ENCODE results near the gene RSPH6A.

RSPH6A gene

DNA sequence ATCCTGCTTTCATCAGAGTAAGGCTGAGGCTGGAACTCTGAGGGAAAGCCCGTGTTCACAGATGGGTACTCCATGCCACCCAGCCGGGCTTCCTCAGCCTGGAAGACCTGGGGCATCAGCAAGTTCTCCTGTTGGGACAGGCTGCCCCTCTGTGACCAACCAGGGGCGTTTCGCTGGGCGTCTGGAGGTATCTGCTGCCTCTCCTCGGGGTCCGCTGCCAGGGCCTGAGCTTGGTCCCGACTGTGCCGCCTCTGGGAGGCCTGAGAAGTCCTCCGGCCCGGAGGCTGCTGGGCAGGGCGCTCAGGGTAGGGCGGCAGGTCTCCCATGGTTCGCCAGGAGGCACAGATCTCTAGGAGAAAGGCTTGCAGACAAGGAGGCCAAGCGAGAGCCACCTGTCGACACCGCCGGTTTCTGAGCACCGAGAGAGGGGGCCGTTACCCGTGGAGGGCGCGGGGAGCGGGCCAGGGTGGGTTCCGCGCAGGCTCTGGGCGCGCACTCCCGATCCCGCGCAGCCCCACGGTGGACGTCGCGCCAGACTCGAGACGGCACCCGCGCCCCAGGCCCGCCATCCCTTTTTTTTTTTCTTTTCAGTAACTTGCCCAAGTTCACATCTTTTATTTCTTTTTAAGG, at the start of gene RSPH6A:
Gene RSPH6A (minus strand): TSS at position 458 of the 630 bp plus-strand sequence. CDS start 132 bp downstream, at position 326.
- H3K36me3 Mint-ChIP-seq: peaks cover 38 to 43% of the 10 kb centered on the region in 2 donors
- H3K4me3 Mint-ChIP-seq: peak within 1 kb of the TSS; percentile 52 to 64
- no peaks in the 10 kb centered on the region for H3K9me3 Mint-ChIP-seq
- DNase-seq: no peak
- H3K4me1 Mint-ChIP-seq: peaks cover 13 to 34% of the 10 kb centered on the region in 2 donors
- peaks cover 12 to 35% of the 10 kb centered on the region in 2 donors for H3K27me3 Mint-ChIP-seq
- ATAC-seq (replicated peaks): no peak
- peak within 1 kb of the TSS; percentile 66 for H3K27ac Mint-ChIP-seq

DNA sequence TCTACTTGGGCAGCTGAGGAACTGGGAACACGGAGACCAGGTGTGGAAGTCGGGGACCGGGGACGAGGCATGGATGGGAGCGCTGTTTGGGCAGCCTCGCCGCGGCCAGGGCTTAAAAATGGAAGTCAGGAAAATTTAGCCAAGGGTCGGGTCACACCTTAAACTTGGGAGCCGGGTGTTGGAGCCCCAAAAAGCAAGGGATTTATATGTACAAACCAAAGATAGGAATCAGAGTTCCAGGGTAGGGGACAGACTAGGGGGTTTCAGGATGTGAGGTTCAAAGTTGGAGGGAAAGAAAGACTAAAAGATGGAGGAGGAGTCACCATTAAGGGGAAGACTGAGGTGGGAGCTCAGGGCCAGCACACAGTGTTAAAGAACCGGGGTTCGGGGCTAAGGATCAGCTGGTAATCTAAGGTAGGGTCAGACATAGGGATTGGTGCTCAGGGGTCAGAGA, 49.5 kb upstream of the RSPH6A start:
- peaks cover 26 to 34% of the 10 kb centered on the region in 2 donors for H3K27me3 Mint-ChIP-seq
- peak overlapping the region in 1 of 2 donors; percentile 66 for H3K4me3 Mint-ChIP-seq
- peaks cover 2 to 8% of the 10 kb centered on the region in 2 donors for H3K36me3 Mint-ChIP-seq
- peaks cover 13 to 26% of the 10 kb centered on the region in 2 donors for H3K4me1 Mint-ChIP-seq
- H3K9me3 Mint-ChIP-seq: no peaks in the 10 kb centered on the region
- peak overlapping the region; percentile 74 for H3K27ac Mint-ChIP-seq
- ATAC-seq (replicated peaks) (no peak), DNase-seq (no peak)

DNA sequence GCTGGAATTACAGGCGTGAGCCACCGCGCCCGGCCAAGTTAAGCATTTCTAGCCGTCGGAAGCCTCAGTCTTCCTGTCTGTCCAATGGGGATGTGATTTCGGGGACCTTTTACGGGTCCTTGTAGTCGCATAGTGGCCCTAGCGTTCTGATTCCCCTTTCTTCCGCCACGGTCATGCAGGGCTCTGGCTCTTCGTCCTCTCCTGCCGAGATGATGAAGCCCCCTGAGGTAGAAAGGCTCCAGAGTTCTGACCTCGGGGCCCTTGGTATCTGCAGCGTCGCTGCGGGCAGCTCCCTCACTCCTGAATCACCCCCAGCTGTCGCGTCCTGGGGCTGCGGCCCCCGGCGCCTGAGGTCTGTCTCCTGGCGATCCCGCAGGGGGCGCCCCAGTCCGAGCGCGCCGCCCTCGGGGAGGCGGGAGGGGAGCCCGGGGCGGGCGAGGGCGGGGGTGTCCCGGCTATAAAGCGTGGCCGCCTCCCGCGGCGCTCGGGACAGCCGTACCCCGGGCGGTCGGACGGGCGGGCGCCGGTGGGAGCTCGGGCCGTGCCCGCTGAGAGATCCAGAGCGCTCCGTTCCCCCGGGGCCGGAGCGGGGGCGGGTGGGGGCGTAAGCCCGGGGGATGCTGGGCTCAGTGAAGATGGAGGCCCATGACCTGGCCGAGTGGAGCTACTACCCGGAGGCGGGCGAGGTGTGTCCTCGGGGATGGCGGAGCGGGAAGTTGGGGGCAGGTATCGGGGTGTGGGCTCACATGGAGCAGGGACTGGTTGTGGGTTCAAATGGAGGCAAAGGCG, 48.9 kb upstream of the RSPH6A start, which contains the start of gene FOXA3:
Gene FOXA3 (plus strand): TSS at position 487 of the 789 bp plus-strand sequence. CDS start 131 bp downstream, at position 618.
- Mint-ChIP-seq H3K4me3 (peak within 1 kb of the TSS; percentile 90 to 91), H3K36me3 (peaks cover 6 to 14% of the 10 kb centered on the region in 2 donors), H3K4me1 (peaks cover 15 to 31% of the 10 kb centered on the region in 2 donors), H3K27ac (peak within 1 kb of the TSS; percentile 96), H3K27me3 (peaks cover 26 to 34% of the 10 kb centered on the region in 2 donors), H3K9me3 (no peaks in the 10 kb centered on the region)
- peak; percentile 39 for DNase-seq
- peak; percentile 8 for ATAC-seq (replicated peaks)

DNA sequence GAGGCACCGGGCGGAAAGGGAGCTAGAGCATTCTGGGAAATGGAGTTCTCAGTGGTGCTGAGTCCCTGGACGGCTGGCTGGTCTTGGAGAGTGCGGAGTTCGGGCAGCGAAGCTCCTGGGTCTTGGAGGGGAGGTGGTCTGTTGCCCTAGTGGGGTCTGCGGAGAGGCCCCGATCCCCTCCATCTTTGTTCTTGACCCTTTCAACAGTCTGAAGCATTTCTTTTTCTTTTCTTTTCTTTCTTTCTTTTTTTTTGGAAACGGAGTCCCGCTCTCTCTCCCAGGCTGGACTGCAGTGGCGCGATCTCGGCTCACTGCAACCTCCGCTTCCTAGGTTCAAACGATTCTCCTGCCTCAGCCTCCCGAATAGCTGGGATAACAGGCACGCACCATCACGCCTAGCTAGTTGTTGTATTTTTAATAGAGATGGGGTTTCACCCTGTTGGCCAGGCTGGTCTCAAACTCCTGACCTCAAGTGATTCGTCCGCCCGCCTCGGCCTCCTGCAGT, 48.3 kb upstream of the RSPH6A start:
- no peak for DNase-seq
- Mint-ChIP-seq H3K4me1 (peaks cover 16 to 31% of the 10 kb centered on the region in 2 donors), H3K27ac (peak overlapping the region; percentile 96)

DNA sequence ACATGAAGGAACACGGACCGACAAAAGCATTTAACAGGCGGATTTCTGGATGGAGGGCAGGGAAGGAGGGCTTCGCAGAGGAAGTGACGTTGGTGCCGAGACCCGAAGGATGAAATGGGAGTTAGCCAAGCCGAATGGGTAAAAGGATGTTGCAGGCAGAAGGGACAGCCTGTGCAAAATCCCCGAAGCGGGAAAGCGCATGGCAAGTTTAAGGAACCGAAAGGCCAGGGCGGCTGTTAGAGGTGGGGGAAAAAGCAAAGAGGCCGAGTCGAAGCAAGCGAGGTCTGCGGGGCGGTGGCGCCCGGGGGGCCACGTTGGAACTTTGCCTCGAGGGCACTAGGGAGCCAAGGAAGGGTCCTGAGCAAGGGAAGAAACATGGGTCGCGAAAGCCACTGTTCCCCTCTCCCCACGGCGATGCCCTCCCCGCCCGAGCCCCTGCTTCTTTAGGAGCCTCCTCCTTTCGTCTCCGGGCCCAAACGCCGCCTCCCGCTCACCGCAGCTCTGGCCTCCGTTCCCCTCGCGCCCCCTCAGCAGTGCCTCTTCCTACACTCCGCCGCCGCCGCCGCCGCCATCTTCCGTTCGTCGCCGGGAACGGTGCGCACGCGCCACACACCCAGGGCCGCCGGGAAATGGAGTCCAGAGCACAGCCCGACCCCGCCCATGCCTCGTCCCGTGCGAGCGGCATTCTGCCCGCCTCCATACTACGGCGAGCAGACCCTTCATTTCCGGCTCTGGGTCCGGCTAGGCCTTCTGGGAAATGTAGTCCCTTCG, 47.6 kb upstream of the RSPH6A start, which contains the start of gene SYMPK:
Gene SYMPK (minus strand): TSS at position 584 of the 771 bp plus-strand sequence. CDS start 8,652 bp downstream, outside the sequence.
- Mint-ChIP-seq H3K36me3 (peaks cover 16 to 26% of the 10 kb centered on the region in 2 donors), H3K27me3 (peaks cover 26 to 34% of the 10 kb centered on the region in 2 donors), H3K9me3 (no peaks in the 10 kb centered on the region), H3K4me3 (peak within 1 kb of the TSS; percentile 90 to 91), H3K27ac (peak within 1 kb of the TSS; percentile 96), H3K4me1 (peaks cover 20 to 31% of the 10 kb centered on the region in 2 donors)
- DNase-seq (peak; percentile 99), ATAC-seq (replicated peaks) (peak; percentile 94 to 96)

More for the DNA sequence above, 48.3 kb upstream of the RSPH6A start:
- H3K4me3 Mint-ChIP-seq: peak overlapping the region; percentile 90 to 91
- H3K36me3 Mint-ChIP-seq: peaks cover 11 to 20% of the 10 kb centered on the region in 2 donors
- H3K27me3 Mint-ChIP-seq: peaks cover 26 to 34% of the 10 kb centered on the region in 2 donors
- no peak for ATAC-seq (replicated peaks)
- no peaks in the 10 kb centered on the region for H3K9me3 Mint-ChIP-seq

DNA sequence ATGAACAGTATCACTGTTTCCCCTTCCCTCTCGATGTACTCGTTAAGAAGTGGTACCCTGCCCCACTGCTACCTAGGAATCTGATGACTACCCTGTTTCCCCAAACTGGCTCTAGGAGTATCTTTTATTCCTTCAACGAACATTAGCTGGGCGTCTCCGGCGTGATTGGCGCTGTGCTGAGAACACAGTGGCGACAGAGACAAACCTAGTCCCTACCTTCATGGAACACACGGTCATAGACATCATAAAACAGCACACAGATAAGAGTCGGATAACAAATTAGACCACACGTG, 47.1 kb upstream of the RSPH6A start:
- Mint-ChIP-seq H3K27ac (peak overlapping the region; percentile 96), H3K27me3 (peaks cover 26 to 33% of the 10 kb centered on the region in 2 donors), H3K9me3 (no peaks in the 10 kb centered on the region), H3K4me1 (peaks cover 20 to 31% of the 10 kb centered on the region in 2 donors), H3K4me3 (peak overlapping the region; percentile 90 to 91), H3K36me3 (peaks cover 16 to 26% of the 10 kb centered on the region in 2 donors)
- DNase-seq (no peak), ATAC-seq (replicated peaks) (no peak)

DNA sequence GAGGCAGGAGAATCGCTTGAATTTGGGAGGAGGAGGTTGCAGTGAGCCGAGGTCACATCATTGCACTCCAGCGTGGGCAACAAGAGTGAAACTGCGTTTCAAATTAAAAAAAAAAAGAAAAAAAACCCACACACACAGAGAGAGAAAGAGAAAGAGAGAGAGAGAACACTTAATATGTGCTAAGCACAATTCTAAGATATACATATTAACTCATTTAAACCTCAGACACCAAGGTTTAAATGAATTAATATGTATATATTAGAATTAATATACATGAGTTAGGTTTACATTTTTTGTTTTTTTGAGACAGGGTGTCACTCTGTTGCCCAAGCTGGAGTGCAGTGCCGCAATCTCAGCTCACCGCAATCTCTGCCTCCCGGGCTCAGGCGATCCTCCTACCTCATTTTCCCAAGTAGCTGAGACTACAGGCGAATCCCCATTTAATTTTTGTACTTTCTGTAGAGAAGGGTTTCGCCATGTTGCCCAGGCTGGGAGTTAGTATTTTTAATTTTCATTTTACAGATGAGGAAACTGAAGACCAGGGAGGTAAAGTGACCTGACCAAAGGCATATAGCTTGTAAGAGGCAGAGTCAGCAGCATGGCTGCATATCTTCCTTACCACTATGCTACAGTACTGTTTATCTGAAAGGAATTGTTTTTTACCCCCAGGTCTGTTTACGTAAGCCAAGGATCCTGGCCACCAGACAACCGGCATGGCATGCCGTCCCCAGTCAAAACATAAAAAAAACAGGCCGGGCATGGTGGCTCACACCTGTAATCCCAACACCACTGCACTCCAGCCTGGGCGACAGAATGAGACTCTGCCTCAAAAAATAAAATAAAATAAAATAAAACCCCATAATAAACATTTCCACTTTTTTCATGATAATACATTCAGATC, 45.5 kb upstream of the RSPH6A start:
- peaks cover 23 to 25% of the 10 kb centered on the region in 2 donors for H3K27me3 Mint-ChIP-seq
- H3K27ac Mint-ChIP-seq: peak overlapping the region; percentile 96
- DNase-seq (no peak), ATAC-seq (replicated peaks) (no peak)
- H3K36me3 Mint-ChIP-seq: peaks cover 16 to 28% of the 10 kb centered on the region in 2 donors
- H3K4me3 Mint-ChIP-seq: peak overlapping the region; percentile 90 to 91
- H3K4me1 Mint-ChIP-seq: peaks cover 20 to 34% of the 10 kb centered on the region in 2 donors
- no peaks in the 10 kb centered on the region for H3K9me3 Mint-ChIP-seq

DNA sequence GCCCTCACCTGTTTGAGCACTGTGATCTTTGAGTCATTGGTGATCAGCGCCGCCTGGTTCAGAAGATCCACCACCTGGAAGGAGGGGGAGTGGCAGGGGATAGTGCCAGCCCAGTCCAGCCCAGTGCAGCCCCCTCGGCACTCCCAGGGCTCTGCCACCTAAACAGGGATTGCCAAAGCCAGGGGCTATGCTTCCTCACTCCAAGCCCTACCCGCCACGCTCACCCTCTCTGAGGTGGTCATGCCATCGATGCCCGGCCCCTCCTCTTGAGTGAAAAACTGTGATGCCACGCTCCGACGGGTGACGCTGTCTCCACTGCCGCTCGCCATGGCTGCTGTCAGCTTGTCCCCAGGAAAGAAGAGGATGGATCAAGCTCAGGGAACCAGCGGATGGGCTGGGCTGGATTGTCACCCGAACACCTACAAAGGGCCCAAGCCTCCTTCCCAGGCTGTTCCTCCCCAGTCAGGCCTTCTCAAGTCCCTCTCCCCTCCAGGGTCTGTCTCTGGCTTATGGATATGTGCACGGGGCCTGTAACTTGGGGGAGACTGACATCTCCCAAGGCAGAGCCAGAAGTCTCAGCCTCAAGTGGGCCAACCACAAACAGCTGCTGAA, 39.2 kb upstream of the RSPH6A start:
- H3K4me3 Mint-ChIP-seq: no peak overlapping the region
- H3K27ac Mint-ChIP-seq: peak overlapping the region; percentile 42
- no peaks in the 10 kb centered on the region for H3K9me3 Mint-ChIP-seq
- no peak for ATAC-seq (replicated peaks)
- H3K27me3 Mint-ChIP-seq: no peaks in the 10 kb centered on the region
- H3K4me1 Mint-ChIP-seq: peaks cover 6 to 23% of the 10 kb centered on the region in 2 donors
- no peak for DNase-seq
- peaks cover 30 to 58% of the 10 kb centered on the region in 2 donors for H3K36me3 Mint-ChIP-seq

DNA sequence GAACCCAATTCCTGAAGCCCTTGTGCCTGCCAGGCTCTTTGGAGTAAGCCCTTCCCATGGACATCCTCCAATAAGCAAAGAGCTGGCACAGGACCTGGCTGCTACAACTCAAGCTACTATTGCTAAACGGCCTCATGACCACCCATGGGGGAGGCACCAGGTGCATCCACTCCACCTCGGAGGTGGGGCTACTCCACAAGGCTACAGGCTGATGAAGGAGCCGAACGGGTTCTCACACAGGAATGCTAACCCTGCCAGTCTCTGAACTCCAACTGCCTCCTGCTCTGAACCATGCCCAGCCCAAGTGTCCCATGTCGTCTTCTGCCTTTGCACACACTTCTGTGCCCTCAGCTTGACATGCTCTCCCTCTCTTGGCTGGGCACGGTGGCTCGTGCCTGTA, 37.9 kb upstream of the RSPH6A start:
- ATAC-seq (replicated peaks): no peak
- peaks cover 28 to 52% of the 10 kb centered on the region in 2 donors for H3K36me3 Mint-ChIP-seq
- H3K4me1 Mint-ChIP-seq: peaks cover 3 to 21% of the 10 kb centered on the region in 2 donors
- DNase-seq: no peak
- H3K27ac Mint-ChIP-seq: peak overlapping the region; percentile 87
- H3K4me3 Mint-ChIP-seq: no peak overlapping the region
- H3K9me3 Mint-ChIP-seq: no peaks in the 10 kb centered on the region
- H3K27me3 Mint-ChIP-seq: no peaks in the 10 kb centered on the region

DNA sequence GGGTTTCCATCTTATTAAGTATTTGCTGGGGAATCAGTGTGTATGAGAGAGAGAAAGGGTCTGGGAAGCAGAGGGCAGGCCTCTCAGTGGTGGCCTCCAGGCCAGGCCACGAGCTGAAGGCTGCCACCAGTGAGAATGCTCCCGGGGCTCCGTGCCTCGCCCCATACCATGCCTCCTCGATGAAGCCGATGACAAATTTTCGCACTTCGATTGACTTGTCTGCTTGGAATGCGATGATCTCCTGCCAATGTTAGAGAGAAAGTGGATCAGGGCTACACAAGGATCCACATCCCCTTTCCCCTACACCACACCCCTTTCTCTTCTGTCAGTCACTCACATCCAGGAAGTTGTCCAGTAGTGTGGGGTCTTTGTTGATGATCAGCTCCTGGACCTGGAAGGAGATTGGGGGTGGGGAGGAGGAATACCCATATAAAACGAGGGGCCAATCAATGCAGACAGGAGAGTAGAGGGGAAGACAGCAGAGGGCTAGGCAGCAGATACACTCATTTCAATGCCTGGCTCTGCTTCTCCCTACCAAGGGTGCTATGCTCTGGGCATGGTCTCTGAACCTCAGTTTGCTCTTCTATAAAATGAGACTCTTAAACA, 37.1 kb upstream of the RSPH6A start:
- no peak for DNase-seq
- no peak for ATAC-seq (replicated peaks)
- no peaks in the 10 kb centered on the region for H3K27me3 Mint-ChIP-seq
- no peaks in the 10 kb centered on the region for H3K9me3 Mint-ChIP-seq
- no peak overlapping the region for H3K27ac Mint-ChIP-seq
- H3K36me3 Mint-ChIP-seq: peaks cover 33 to 58% of the 10 kb centered on the region in 2 donors
- peaks cover 3 to 21% of the 10 kb centered on the region in 2 donors for H3K4me1 Mint-ChIP-seq
- no peak overlapping the region for H3K4me3 Mint-ChIP-seq

DNA sequence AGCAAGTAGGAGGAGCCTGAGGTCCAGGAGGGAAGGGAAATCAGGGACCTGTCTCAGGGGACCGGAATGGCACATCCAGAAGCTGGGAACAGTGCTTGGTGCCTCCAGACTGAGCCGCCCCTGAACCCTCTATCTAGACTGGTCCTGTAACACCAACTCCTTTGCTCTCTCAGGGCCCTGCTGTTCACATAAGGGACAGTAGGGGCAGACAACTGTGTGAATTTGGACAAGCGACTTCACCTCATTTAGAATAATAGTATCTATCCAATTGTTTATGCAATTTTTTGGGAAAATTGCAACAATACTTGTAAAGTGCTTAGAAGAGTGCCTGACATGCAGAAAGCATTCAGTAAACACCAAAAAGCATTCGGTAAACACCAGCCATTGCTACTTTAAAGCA, 33.8 kb upstream of the RSPH6A start:
- H3K27ac Mint-ChIP-seq: no peak overlapping the region
- H3K4me3 Mint-ChIP-seq: no peak overlapping the region
- peaks cover 3 to 7% of the 10 kb centered on the region in 2 donors for H3K4me1 Mint-ChIP-seq
- DNase-seq (no peak), ATAC-seq (replicated peaks) (peak in 1 of 2 donors; percentile 54)
- no peaks in the 10 kb centered on the region for H3K9me3 Mint-ChIP-seq
- no peaks in the 10 kb centered on the region for H3K27me3 Mint-ChIP-seq
- H3K36me3 Mint-ChIP-seq: peaks cover 39 to 65% of the 10 kb centered on the region in 2 donors

DNA sequence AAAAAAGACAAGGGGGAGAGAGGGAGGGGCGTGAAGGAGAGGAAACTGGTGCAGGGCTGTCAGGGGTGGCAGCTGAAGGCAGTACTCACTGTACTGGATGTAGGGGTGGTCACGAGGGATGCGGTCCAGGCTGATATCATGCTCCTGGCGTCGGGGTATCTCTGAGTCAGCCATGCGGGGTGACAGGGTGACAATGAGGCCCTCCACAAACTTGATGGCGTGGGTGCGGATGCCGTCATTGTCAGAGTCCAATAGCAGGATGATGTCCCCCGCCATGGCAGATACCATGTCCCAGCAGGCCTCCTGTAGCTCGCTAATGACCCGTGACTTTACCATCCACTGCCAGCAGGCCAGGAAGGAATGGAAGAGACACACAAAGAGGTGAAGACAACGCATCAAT, 32.6 kb upstream of the RSPH6A start:
- Mint-ChIP-seq H3K27me3 (no peaks in the 10 kb centered on the region), H3K4me1 (peaks cover 2 to 7% of the 10 kb centered on the region in 2 donors), H3K9me3 (no peaks in the 10 kb centered on the region), H3K27ac (no peak overlapping the region), H3K4me3 (no peak overlapping the region), H3K36me3 (peaks cover 40 to 66% of the 10 kb centered on the region in 2 donors)
- ATAC-seq (replicated peaks) (no peak), DNase-seq (no peak)
